ENCODE results near the gene HIP1R.

The HIP1R gene

GRCh38 chr12:122790393-122791075, 44.7 kb upstream of the HIP1R start:
- no peak for TF ChIP-seq CEBPB (IDR thresholded peaks at IDR 0.05)
- no peak for TF ChIP-seq ZBTB7A (IDR thresholded peaks at IDR 0.05; ENCODE audit: low read depth)
- no peak for TF ChIP-seq EP300 (IDR thresholded peaks at IDR 0.05; ENCODE audit: borderline replicate concordance)

- peak; percentile 80 for TF ChIP-seq RAD21 (IDR thresholded peaks at IDR 0.05; ENCODE audit: low read depth)
- no peak for TF ChIP-seq FOXM1 (IDR thresholded peaks at IDR 0.05; ENCODE audit: borderline replicate concordance, low read depth)
Observed at GRCh38 chr12:122793685-122794106, 41.6 kb upstream of the HIP1R start.

GRCh38 chr12:122795807-122796206, 39.5 kb upstream of the HIP1R start:
- TF ChIP-seq CREB1 (IDR thresholded peaks at IDR 0.05; ENCODE audit: low read depth) (no peak), MAX (IDR thresholded peaks at IDR 0.05) (no peak), NFIC (IDR thresholded peaks at IDR 0.05) (no peak), TCF12 (IDR thresholded peaks at IDR 0.05; ENCODE audit: low read depth) (no peak), RAD21 (IDR thresholded peaks at IDR 0.05; ENCODE audit: low read depth) (no peak), FOXM1 (IDR thresholded peaks at IDR 0.05; ENCODE audit: borderline replicate concordance, low read depth) (no peak)

- TF ChIP-seq REST (IDR thresholded peaks at IDR 0.05; ENCODE audit: low read depth): no peak
- TF ChIP-seq FOXM1 (IDR thresholded peaks at IDR 0.05; ENCODE audit: borderline replicate concordance, low read depth): no peak
- no peak for TF ChIP-seq EGR1 (IDR thresholded peaks at IDR 0.05)
- no peak for TF ChIP-seq CEBPB (IDR thresholded peaks at IDR 0.05)
- TF ChIP-seq TCF12 (IDR thresholded peaks at IDR 0.05; ENCODE audit: low read depth): no peak
- TF ChIP-seq ZBTB7A (IDR thresholded peaks at IDR 0.05; ENCODE audit: low read depth): no peak
- TF ChIP-seq CREB1 (IDR thresholded peaks at IDR 0.05; ENCODE audit: low read depth): no peak
- TF ChIP-seq EP300 (IDR thresholded peaks at IDR 0.05; ENCODE audit: borderline replicate concordance): no peak
- no peak for TF ChIP-seq NFIC (IDR thresholded peaks at IDR 0.05)
- TF ChIP-seq YY1 (IDR thresholded peaks at IDR 0.05; ENCODE audit: low read depth): no peak
- TF ChIP-seq TAF1 (IDR thresholded peaks at IDR 0.05; ENCODE audit: low read depth): no peak
- no peak for TF ChIP-seq USF1 (IDR thresholded peaks at IDR 0.05)
- no peak for TF ChIP-seq TEAD4 (IDR thresholded peaks at IDR 0.05)
- TF ChIP-seq RAD21 (IDR thresholded peaks at IDR 0.05; ENCODE audit: low read depth): no peak
Observed at GRCh38 chr12:122799641-122800243, 35.5 kb upstream of the HIP1R start.

GRCh38 chr12:122803937-122804336, 31.3 kb upstream of the HIP1R start:
- TF ChIP-seq CREB1 (IDR thresholded peaks at IDR 0.05; ENCODE audit: low read depth) (no peak), YY1 (IDR thresholded peaks at IDR 0.05; ENCODE audit: low read depth) (no peak), FOXM1 (IDR thresholded peaks at IDR 0.05; ENCODE audit: borderline replicate concordance, low read depth) (no peak), EGR1 (IDR thresholded peaks at IDR 0.05) (no peak), REST (IDR thresholded peaks at IDR 0.05; ENCODE audit: low read depth) (no peak), EP300 (IDR thresholded peaks at IDR 0.05; ENCODE audit: borderline replicate concordance) (no peak), TAF1 (IDR thresholded peaks at IDR 0.05; ENCODE audit: low read depth) (no peak), USF1 (IDR thresholded peaks at IDR 0.05) (no peak), NFIC (IDR thresholded peaks at IDR 0.05) (no peak), ZBTB7A (IDR thresholded peaks at IDR 0.05; ENCODE audit: low read depth) (no peak), TEAD4 (IDR thresholded peaks at IDR 0.05) (no peak)

- TF ChIP-seq EP300 (IDR thresholded peaks at IDR 0.05; ENCODE audit: borderline replicate concordance): no peak
- no peak for TF ChIP-seq YY1 (IDR thresholded peaks at IDR 0.05; ENCODE audit: low read depth)
- no peak for TF ChIP-seq EGR1 (IDR thresholded peaks at IDR 0.05)
Observed at GRCh38 chr12:122807651-122808050, 27.6 kb upstream of the HIP1R start.

- TF ChIP-seq EGR1 (IDR thresholded peaks at IDR 0.05) (no peak), EP300 (IDR thresholded peaks at IDR 0.05; ENCODE audit: borderline replicate concordance) (no peak), YY1 (IDR thresholded peaks at IDR 0.05; ENCODE audit: low read depth) (no peak), ZBTB7A (IDR thresholded peaks at IDR 0.05; ENCODE audit: low read depth) (no peak), MAX (IDR thresholded peaks at IDR 0.05) (no peak), TEAD4 (IDR thresholded peaks at IDR 0.05) (no peak), REST (IDR thresholded peaks at IDR 0.05; ENCODE audit: low read depth) (no peak), CREB1 (IDR thresholded peaks at IDR 0.05; ENCODE audit: low read depth) (no peak), RAD21 (IDR thresholded peaks at IDR 0.05; ENCODE audit: low read depth) (no peak), FOXM1 (IDR thresholded peaks at IDR 0.05; ENCODE audit: borderline replicate concordance, low read depth) (no peak), CEBPB (IDR thresholded peaks at IDR 0.05) (no peak), TAF1 (IDR thresholded peaks at IDR 0.05; ENCODE audit: low read depth) (no peak), TCF12 (IDR thresholded peaks at IDR 0.05; ENCODE audit: low read depth) (no peak), NFIC (IDR thresholded peaks at IDR 0.05) (no peak), USF1 (IDR thresholded peaks at IDR 0.05) (no peak)
Observed at GRCh38 chr12:122811777-122812176, 23.5 kb upstream of the HIP1R start.

Measured in Ishikawa (cell line).